Parathyroid adenoma (tissue), 2 donors: ENCODE data around the gene TBC1D8B.

Experiments used
- H2AFZ ChIP-seq: fragments of 300-600 bp; sonication (generic); one replicate; pipeline ENCODE4 v1.7.0; 2017; ENCODE audit warnings: antibody characterized with exemption, mild to moderate bottlenecking
- H3K27ac ChIP-seq: fragments of 300-600 bp; sonication (generic); one replicate; pipeline ENCODE4 v1.7.0; 2017
- H3K27me3 ChIP-seq: fragments of 300-600 bp; sonication (generic); one replicate; pipeline ENCODE4 v1.7.0; 2017; ENCODE audit warnings: low read length; ENCODE audit not compliant: control insufficient read depth, insufficient read depth
- H3K36me3 ChIP-seq: fragments of 300-600 bp; sonication (generic); one replicate; pipeline ENCODE4 v1.7.0; 2017; ENCODE audit warnings: low read length; ENCODE audit not compliant: control insufficient read depth, insufficient read depth
- H3K4me1 ChIP-seq: fragments of 300-600 bp; sonication (generic); one replicate; pipeline ENCODE4 v1.7.0; 2017; ENCODE audit warnings: control low read depth
- H3K4me2 ChIP-seq: fragments of 300-600 bp; sonication (generic); one replicate; pipeline ENCODE4 v1.7.0; 2017; ENCODE audit warnings: low read length
- H3K4me3 ChIP-seq: fragments of 300-600 bp; sonication (generic); one replicate; pipeline ENCODE4 v1.7.0; 2017; ENCODE audit warnings: low read depth, low read length
- H3K79me2 ChIP-seq: fragments of 300-600 bp; sonication (generic); one replicate; pipeline ENCODE4 v1.7.0; 2017; ENCODE audit warnings: control low read depth
- H3K9ac ChIP-seq: fragments of 300-600 bp; sonication (generic); one replicate; pipeline ENCODE4 v1.7.0; 2017; ENCODE audit warnings: mild to moderate bottlenecking
- H3K9me3 ChIP-seq: fragments of 300-600 bp; sonication (generic); one replicate; pipeline ENCODE4 v1.7.0; 2017; ENCODE audit warnings: low read length; ENCODE audit not compliant: control insufficient read depth
- CTCF ChIP-seq: fragments of 300-600 bp; sonication (generic); IDR thresholded peaks from one replicate; pipeline ENCODE4 v1.7.0; 2017; ENCODE audit warnings: antibody characterized with exemption, mild to moderate bottlenecking
- donor health status: primary hyperparathyroidism.

TBC1D8B gene

GRCh38 chrX:106902684-106903083 lies 100.2 kb downstream of the TBC1D8B start:
- H3K4me2 ChIP-seq = no peak overlapping the region
- no peaks in the 10 kb centered on the region for H3K36me3 ChIP-seq
- no peak overlapping the region for H3K27ac ChIP-seq
- H3K9ac ChIP-seq = no peak overlapping the region
- H3K79me2 ChIP-seq = no peaks in the 10 kb centered on the region
- no peak for TF ChIP-seq CTCF
- no peak overlapping the region for H2AFZ ChIP-seq
- H3K4me3 ChIP-seq = no peak overlapping the region
- H3K4me1 ChIP-seq = no peaks in the 10 kb centered on the region
- H3K9me3 ChIP-seq = no peaks in the 10 kb centered on the region
- H3K27me3 ChIP-seq = no peaks in the 10 kb centered on the region

GRCh38 chrX:106903291-106903824 lies 100.9 kb downstream of the TBC1D8B start, which contains the start of gene RIPPLY1:
RIPPLY1 (minus strand) TSS chrX:106903341; CDS start chrX:106903287, 54 bp downstream.
- no peak within 1 kb of the TSS for H3K4me2 ChIP-seq
- H3K4me1 ChIP-seq = no peaks in the 10 kb centered on the region
- no peaks in the 10 kb centered on the region for H3K79me2 ChIP-seq
- no peak for TF ChIP-seq CTCF
- no peaks in the 10 kb centered on the region for H3K36me3 ChIP-seq
- no peak within 1 kb of the TSS for H3K4me3 ChIP-seq
- H3K9me3 ChIP-seq = no peaks in the 10 kb centered on the region
- no peak within 1 kb of the TSS for H3K27ac ChIP-seq
- H3K9ac ChIP-seq = no peak within 1 kb of the TSS
- no peaks in the 10 kb centered on the region for H3K27me3 ChIP-seq
- no peak within 1 kb of the TSS for H2AFZ ChIP-seq

GRCh38 chrX:106903856-106904528 lies 101.5 kb downstream of the TBC1D8B start:
- Histone ChIP-seq H3K9me3 (no peaks in the 10 kb centered on the region), H3K4me3 (no peak overlapping the region), H3K27me3 (no peaks in the 10 kb centered on the region), H3K27ac (no peak overlapping the region), H3K9ac (no peak overlapping the region), H2AFZ (no peak overlapping the region), H3K79me2 (no peaks in the 10 kb centered on the region), H3K4me1 (no peaks in the 10 kb centered on the region), H3K4me2 (no peak overlapping the region), H3K36me3 (no peaks in the 10 kb centered on the region)
- TF ChIP-seq CTCF = no peak

GRCh38 chrX:106905064-106905708 lies 102.7 kb downstream of the TBC1D8B start:
- H3K9ac ChIP-seq = no peak overlapping the region
- no peaks in the 10 kb centered on the region for H3K4me1 ChIP-seq
- H3K36me3 ChIP-seq = no peaks in the 10 kb centered on the region
- no peak overlapping the region for H2AFZ ChIP-seq
- no peak for TF ChIP-seq CTCF
- no peaks in the 10 kb centered on the region for H3K79me2 ChIP-seq
- H3K9me3 ChIP-seq = no peaks in the 10 kb centered on the region
- H3K27ac ChIP-seq = no peak overlapping the region
- no peaks in the 10 kb centered on the region for H3K27me3 ChIP-seq
- H3K4me2 ChIP-seq = no peak overlapping the region
- no peak overlapping the region for H3K4me3 ChIP-seq
